Pancreas (tissue), 10 donors: ENCODE data around the gene ADGRA1. TPM values are rescaled to one million over a fixed set of nuclear protein-coding genes. Genes with fewer than 3 reads are reported as not detected.

Experiments
- ATAC-seq, 4 donors: fragments of 200-7000 bp; cut with Tn5 transposase; one replicate each; pipeline versions ENCODE4 v1.8.0 to v1.9.1; 2020; ENCODE audit warnings: mild to moderate bottlenecking in 4 of 4, moderate library complexity in 4 of 4
- DNase-seq, 6 donors: peaks; one replicate each; pipeline ENCODE4 v3.0.0-alpha.2; 2020
- FAIRE-seq: peaks from 2 replicates; lab custom pipeline; 2012; peaks lifted over from hg19 to GRCh38; lab: Jason Lieb, UNC
- H3K27ac ChIP-seq, 4 donors: fragments of 200-600 bp; sonication (generic); 1 replicate in 3 of 4; 2 replicates in 1 of 4; pipeline versions ENCODE4 v1.5.0 to v1.8.0; 2020
- H3K27me3 ChIP-seq, 4 donors: fragments of 200-600 bp; one replicate each; pipeline ENCODE4 v1.8.0; 2021
- H3K36me3 ChIP-seq, 3 donors: fragments of 200-600 bp; sonication (generic) in 1 of 3; one replicate each; pipeline versions ENCODE4 v1.5.0 to v1.8.0; 2020 to 2021
- H3K4me1 ChIP-seq, 3 donors: fragments of 200-600 bp; one replicate each; pipeline ENCODE4 v1.8.0; 2021
- H3K4me3 ChIP-seq, 4 donors: fragments of 200-600 bp; sonication (generic) in 2 of 4; one replicate each; pipeline versions ENCODE4 v1.5.0 to v1.8.0; 2020 to 2021
- H3K9me3 ChIP-seq, 4 donors: fragments of 200-600 bp; one replicate each; pipeline ENCODE4 v1.8.0; 2021
- CTCF ChIP-seq, 4 donors: fragments of 200-600 bp; sonication (generic) in 3 of 4; IDR thresholded peaks; one replicate each; pipeline versions ENCODE4 v1.5.0 to v1.8.0; 2021; ENCODE audit warnings: antibody characterized with exemption in 4 of 4
- WGBS, 2 donors: extraction: QIAGEN DNeasy Blood & Tissue Kit; methylation state at CpG; one replicate each; pipeline ENCODE4 v1.1.7; 2013; 5-methylcytosine and 5-hydroxymethylcytosine counted together
- intact Hi-C, 3 donors: fragments of 100-400 bp; cut with DNase I; formaldehyde crosslinking; loops; one replicate each; pipeline versions ENCODE4 v1.11.1 to v1.14.2; 2022
- polyA plus RNA-seq, 2 donors: library from polyadenylated mRNA; stranded (reverse); fragments of 200-250 nt; gene quantifications; one replicate each; pipeline ENCODE4 v1.2.3, GENCODE V29; 2013
- total RNA-seq, 6 donors: library from RNA; stranded (reverse); fragmentation: NEBNext Ultra II Directional in 4 of 6; extraction: Animal tissue kit (Norgen Biotek cat#: 25700) in 4 of 6; gene quantifications; one replicate each; pipeline versions ENCODE4 v1.2.1 to v1.2.4, GENCODE V29; 2021 to 2023
- donor health status: healthy with polysubstance abuse.
- donor health status: DM: no; HTN: no; CAD: no; lungs with moderate emphysema.
- donor health status: DM: no; HTN: no; CAD: no.
- donor health status: control.
- donor health status: control.
- donor health status: Bipolar disorder and iron deficiency.
- donor health status: DM: yes; HTN: yes; CAD: no.
- donor health status: DM: no; HTN: no; CAD: no.
- donor health status: DM: no; HTN: no; CAD: no.
- donor health status: DM: yes; HTN: yes; CAD: no.

Gene ADGRA1
- total and polyA plus RNA-seq, 8 donors, result 0.03 to 0.85 (median 0.12) TPM; not detected in 1

GRCh38 chr10:133040198-133040597 lies 47.5 kb upstream of the ADGRA1 start:
- Histone ChIP-seq H3K4me3 (no peak overlapping the region), H3K27ac (no peak overlapping the region), H3K36me3 (no peaks in the 10 kb centered on the region), H3K27me3 (peaks cover 0 to 5% (median 0%) of the 10 kb centered on the region in 4 donors), H3K4me1 (no peaks in the 10 kb centered on the region), H3K9me3 (no peaks in the 10 kb centered on the region)
- WGBS, 2 donors, result 36 to 40% methylated on average over 10 to 13 of the region's 13 CpGs
- no peak for TF ChIP-seq CTCF (IDR thresholded peaks at IDR 0.05)
- intact Hi-C loops, result no loop called here
- DNase-seq (peak in 2 of 6 donors; percentile 34 to 42), FAIRE-seq (no peak), ATAC-seq (peak; percentile 24 to 69 (median 48))

GRCh38 chr10:133041101-133041500 lies 46.6 kb upstream of the ADGRA1 start:
- no peak for TF ChIP-seq CTCF (IDR thresholded peaks at IDR 0.05)

GRCh38 chr10:133042061-133042460 lies 45.7 kb upstream of the ADGRA1 start:
- Histone ChIP-seq H3K36me3 (no peaks in the 10 kb centered on the region), H3K9me3 (no peaks in the 10 kb centered on the region), H3K4me1 (no peaks in the 10 kb centered on the region), H3K27ac (no peak overlapping the region), H3K4me3 (no peak overlapping the region), H3K27me3 (peaks cover 0 to 5% (median 0%) of the 10 kb centered on the region in 4 donors)
- DNase-seq, result peak in 1 of 6 donors; percentile 77
- no peak for TF ChIP-seq CTCF (IDR thresholded peaks at IDR 0.05)
- ATAC-seq, result no peak
- WGBS, 2 donors, result 68 to 81% methylated on average over 14 to 17 of the region's 17 CpGs
- intact Hi-C loops, result no loop called here
- no peak for FAIRE-seq

More at GRCh38 chr10:133041101-133041500, 46.6 kb upstream of the ADGRA1 start:
- no peaks in the 10 kb centered on the region for H3K4me1 ChIP-seq
- H3K4me3 ChIP-seq, result no peak overlapping the region
- H3K36me3 ChIP-seq, result no peaks in the 10 kb centered on the region
- FAIRE-seq (no peak), ATAC-seq (no peak), DNase-seq (no peak)
- intact Hi-C loops, result no loop called here
- no peak overlapping the region for H3K27ac ChIP-seq
- no peaks in the 10 kb centered on the region for H3K9me3 ChIP-seq
- H3K27me3 ChIP-seq, result peaks cover 0 to 5% (median 0%) of the 10 kb centered on the region in 4 donors
- WGBS, 2 donors, result 60 to 66% methylated on average over 12 of the region's 12 CpGs

- Histone ChIP-seq H3K27me3 (peaks cover 0 to 5% (median 0%) of the 10 kb centered on the region in 4 donors), H3K27ac (no peak overlapping the region), H3K36me3 (no peaks in the 10 kb centered on the region), H3K4me3 (no peak overlapping the region), H3K4me1 (no peaks in the 10 kb centered on the region), H3K9me3 (no peaks in the 10 kb centered on the region)
- DNase-seq (no peak), ATAC-seq (no peak), FAIRE-seq (no peak)
- WGBS, 2 donors, result 62 to 79% methylated on average over 18 of the region's 18 CpGs
- TF ChIP-seq CTCF (IDR thresholded peaks at IDR 0.05), result no peak
- intact Hi-C loops, result no loop called here
Observed at GRCh38 chr10:133042816-133043215, 44.9 kb upstream of the ADGRA1 start.

GRCh38 chr10:133043541-133044225 lies 44.0 kb upstream of the ADGRA1 start:
- peak in 1 of 6 donors; percentile 54 for DNase-seq
- WGBS, 2 donors, result 62 to 76% methylated on average over 16 to 18 of the region's 18 CpGs
- H3K27me3 ChIP-seq, result peaks cover 0 to 5% (median 0%) of the 10 kb centered on the region in 4 donors
- no peak overlapping the region for H3K4me3 ChIP-seq
- TF ChIP-seq CTCF (IDR thresholded peaks at IDR 0.05), result no peak
- H3K9me3 ChIP-seq, result no peaks in the 10 kb centered on the region
- no peak for ATAC-seq
- FAIRE-seq, result no peak
- H3K27ac ChIP-seq, result no peak overlapping the region
- no peaks in the 10 kb centered on the region for H3K4me1 ChIP-seq
- no peaks in the 10 kb centered on the region for H3K36me3 ChIP-seq
- intact Hi-C loops, result no loop called here
